GM12891 (cell line): Measurements from ENCODE around the gene ITGAL.
A peak's percentile ranks its signal among the peaks of the same experiment; 100 is the strongest.
"Not testable (repeated sequence)": the region's sequence is repeated elsewhere in the genome, so short reads cannot be mapped to it uniquely, and the experiment has no call there.

Source experiments
- DNase-seq: peaks from one replicate; pipeline ENCODE4 v3.0.0; 2011; ENCODE audit warnings: low spot score; ENCODE audit not compliant: insufficient read length
- FAIRE-seq: peaks from 2 replicates; lab custom pipeline; 2011; peaks lifted over from hg19 to GRCh38; lab: Jason Lieb, UNC
- PAX5 ChIP-seq: IDR thresholded peaks from 2 replicates; pipeline ENCODE4 v1.6.1; 2011; ENCODE audit warnings: low read length, moderate library complexity, mild to moderate bottlenecking; ENCODE audit not compliant: insufficient read depth, severe bottlenecking
- POLR2A ChIP-seq: IDR thresholded peaks from 2 replicates; pipeline ENCODE4 v1.6.1; 2011; ENCODE audit warnings: low read depth, low read length, control low read depth
- POLR2AphosphoS5 ChIP-seq: IDR thresholded peaks from 2 replicates; pipeline ENCODE4 v1.6.1; 2011; ENCODE audit warnings: low read depth, low read length, control low read depth
- POU2F2 ChIP-seq: IDR thresholded peaks from 2 replicates; pipeline ENCODE4 v1.6.1; 2011; ENCODE audit warnings: low read depth, mild to moderate bottlenecking, control low read depth, low read length, moderate library complexity
- SPI1 ChIP-seq: IDR thresholded peaks from 2 replicates; pipeline ENCODE4 v1.6.1; 2011; ENCODE audit warnings: low read depth, low read length, control low read depth
- TAF1 ChIP-seq: IDR thresholded peaks from 2 replicates; pipeline ENCODE4 v1.6.1; 2011; ENCODE audit warnings: low read depth, low read length, control low read depth

The ITGAL gene

GRCh38 chr16:30474684-30475083 is 2.1 kb downstream of the ITGAL start:
- no peak for FAIRE-seq

GRCh38 chr16:30476991-30477390 is 4.4 kb downstream of the ITGAL start:
- FAIRE-seq, result peak; percentile 54
- no peak for DNase-seq
- TF ChIP-seq PAX5 (no peak), POLR2AphosphoS5 (no peak), POLR2A (no peak), POU2F2 (no peak), SPI1 (no peak), TAF1 (no peak)

More at GRCh38 chr16:30474684-30475083, 2.1 kb downstream of the ITGAL start:
- no peak for DNase-seq
- TF ChIP-seq TAF1 (no peak), POLR2AphosphoS5 (no peak), SPI1 (no peak), PAX5 (no peak), POU2F2 (no peak), POLR2A (no peak)

GRCh38 chr16:30477773-30478172 is 5.2 kb downstream of the ITGAL start:
- not testable (repeated sequence) for FAIRE-seq, DNase-seq

GRCh38 chr16:30478766-30479478 is 6.4 kb downstream of the ITGAL start:
- no peak for DNase-seq
- TF ChIP-seq SPI1 (peak; percentile 62), POLR2A (no peak)
- no peak for FAIRE-seq

DNA sequence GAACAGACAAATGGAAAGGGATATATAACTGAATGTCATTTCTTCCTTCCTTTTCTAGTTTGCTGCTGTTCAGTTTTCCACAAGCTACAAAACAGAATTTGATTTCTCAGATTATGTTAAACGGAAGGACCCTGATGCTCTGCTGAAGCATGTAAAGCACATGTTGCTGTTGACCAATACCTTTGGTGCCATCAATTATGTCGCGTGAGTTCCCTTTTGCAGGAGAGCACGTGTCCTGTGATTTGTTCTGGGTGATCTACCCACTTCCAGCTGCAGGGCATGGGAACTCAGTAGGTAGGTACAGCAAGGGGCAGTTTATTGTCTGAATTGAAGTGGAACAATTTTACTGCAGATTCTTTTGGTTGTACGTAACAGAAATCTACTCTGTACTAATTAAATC is 8.8 kb downstream of the ITGAL start:
- no peak for FAIRE-seq
- TF ChIP-seq PAX5 (no peak), TAF1 (no peak), SPI1 (no peak), POLR2AphosphoS5 (no peak), POLR2A (no peak), POU2F2 (no peak)
- DNase-seq, result no peak

DNA sequence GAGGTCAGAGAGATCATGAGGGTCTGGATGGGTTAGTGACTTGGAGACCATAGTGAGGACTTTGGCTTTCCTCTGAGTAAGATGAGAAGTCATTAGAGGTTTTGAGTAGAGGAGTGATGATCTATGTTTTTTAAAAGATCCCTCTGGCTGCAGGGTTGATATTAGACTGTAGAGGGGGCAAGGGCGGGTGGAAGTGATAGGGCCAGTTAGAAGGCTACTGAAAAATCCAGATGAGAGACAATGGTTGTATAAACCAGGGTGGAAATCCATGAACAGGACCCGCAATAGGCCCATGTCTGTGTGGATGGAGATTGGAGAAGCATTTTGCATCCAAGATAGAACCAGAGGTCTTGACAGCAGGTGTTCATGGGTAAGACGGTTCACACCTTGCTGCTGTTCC is 9.8 kb downstream of the ITGAL start:
- FAIRE-seq (no peak), DNase-seq (no peak)
- TF ChIP-seq SPI1, result no peak
- TF ChIP-seq TAF1, result no peak
- TF ChIP-seq POLR2AphosphoS5, result no peak
- TF ChIP-seq POLR2A, result no peak
- TF ChIP-seq PAX5, result no peak
- no peak for TF ChIP-seq POU2F2

- FAIRE-seq (no peak), DNase-seq (no peak)
- TF ChIP-seq PAX5 (no peak), POLR2A (no peak), SPI1 (no peak), TAF1 (no peak), POLR2AphosphoS5 (no peak), POU2F2 (no peak)
These were observed 12.3 kb downstream of the ITGAL start for GRCh38 chr16:30484887-30485286.

DNA sequence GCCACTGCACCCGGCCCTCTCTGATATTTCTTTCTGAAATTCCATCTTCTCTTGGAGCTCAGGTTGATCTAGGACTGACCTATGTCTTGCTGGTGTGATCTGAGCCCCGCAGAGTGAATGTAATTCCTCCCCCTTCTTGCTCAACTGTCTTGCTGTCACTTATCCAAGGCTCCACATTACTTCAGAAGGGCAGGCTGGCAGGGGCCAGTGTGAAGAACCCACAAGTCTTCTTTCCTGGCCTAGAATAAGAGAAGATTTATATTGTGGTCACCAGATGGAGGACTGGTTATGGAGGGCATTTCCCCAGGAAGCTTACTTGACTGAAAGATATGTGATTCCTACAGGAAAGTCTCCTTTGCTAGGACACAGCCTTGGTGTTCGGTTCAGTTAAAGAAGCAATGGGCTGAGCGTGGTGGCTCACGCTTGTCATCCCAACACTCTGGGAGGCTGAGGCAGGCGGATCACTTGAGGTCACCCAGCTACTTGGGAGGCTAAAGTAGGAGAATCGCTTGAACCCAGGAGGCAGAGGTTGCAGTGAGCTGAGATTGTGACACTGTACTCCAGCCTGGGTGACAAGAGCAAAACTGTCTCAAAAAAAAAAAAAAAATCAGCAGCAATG is 13.4 kb downstream of the ITGAL start:
- FAIRE-seq (no peak), DNase-seq (no peak)
- TF ChIP-seq TAF1 (no peak), PAX5 (no peak), POLR2A (no peak), POLR2AphosphoS5 (no peak), SPI1 (no peak), POU2F2 (no peak)

DNA sequence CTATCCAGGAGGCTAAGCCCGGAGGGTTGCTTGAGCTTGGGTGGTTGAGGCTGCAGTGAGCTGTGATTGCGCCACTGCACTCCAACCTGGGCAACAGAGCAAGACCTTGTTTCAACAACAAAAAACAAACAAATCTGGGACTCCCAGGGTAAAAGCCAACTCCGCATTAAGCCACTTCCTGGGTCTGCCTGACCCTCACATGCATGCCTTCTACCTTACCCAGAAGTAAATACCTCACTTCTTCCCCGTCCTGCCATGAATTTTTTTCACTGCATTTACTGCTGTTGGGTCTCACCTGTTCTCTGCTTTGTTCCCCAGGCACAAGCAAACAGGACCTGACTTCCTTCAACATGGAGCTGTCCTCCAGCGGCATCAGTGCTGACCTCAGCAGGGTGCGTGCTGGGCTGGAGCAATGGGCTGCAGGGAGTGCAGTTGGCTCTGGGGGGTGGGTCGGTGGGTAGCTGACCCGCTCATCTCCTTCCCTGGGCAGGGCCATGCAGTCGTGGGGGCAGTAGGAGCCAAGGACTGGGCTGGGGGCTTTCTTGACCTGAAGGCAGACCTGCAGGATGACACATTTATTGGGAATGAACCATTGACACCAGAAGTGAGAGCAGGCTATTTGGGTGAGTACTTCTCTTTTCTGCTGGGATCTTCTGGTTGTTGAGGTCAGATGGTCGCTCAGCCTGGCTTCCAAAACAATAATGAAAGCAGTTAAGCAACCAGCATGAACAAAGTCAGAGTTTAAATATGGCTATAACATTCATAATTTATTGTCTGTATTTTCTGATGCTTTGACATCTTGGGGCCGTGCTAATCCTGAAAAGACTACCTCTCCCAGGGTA is 16.4 kb downstream of the ITGAL start:
- TF ChIP-seq POU2F2 (no peak), PAX5 (no peak), POLR2A (no peak), POLR2AphosphoS5 (no peak), SPI1 (no peak), TAF1 (no peak)
- no peak for FAIRE-seq
- DNase-seq, result no peak

DNA sequence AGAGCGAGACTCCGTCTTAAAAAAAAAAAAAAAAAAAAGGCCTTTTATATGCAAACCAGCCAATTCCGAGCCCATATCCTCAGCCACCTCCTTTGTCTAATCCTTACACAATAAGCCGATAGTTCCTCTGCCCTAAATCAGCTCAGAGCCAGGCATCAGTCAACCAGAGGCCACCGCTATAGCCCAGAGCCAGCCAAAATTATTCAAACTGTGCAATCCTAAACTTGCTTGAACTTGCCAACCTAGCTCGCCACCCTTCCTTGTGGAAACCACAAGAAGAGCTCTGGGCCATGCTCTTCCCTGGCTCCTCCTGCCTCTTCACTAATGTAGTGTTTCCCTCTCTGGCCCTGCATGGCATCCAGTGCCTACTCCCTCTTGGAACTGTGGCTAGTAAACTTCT is 17.7 kb downstream of the ITGAL start:
- DNase-seq, result no peak
- FAIRE-seq, result no peak

More for the DNA sequence above, 17.7 kb downstream of the ITGAL start:
- TF ChIP-seq SPI1, result no peak
- TF ChIP-seq TAF1, result no peak
- no peak for TF ChIP-seq POLR2A
- no peak for TF ChIP-seq POU2F2
- no peak for TF ChIP-seq PAX5
- TF ChIP-seq POLR2AphosphoS5, result no peak
